T-helper 1 cell treated with Interleukin-12 subunit alpha and Interleukin-12 subunit beta and Interleukin-4 antibody, amounts not matched to agents 30 ng/mL and 1 ng/mL, for 36 hours (primary cell): ENCODE data around the gene ASPRV1. TPM values are rescaled to one million over a fixed set of nuclear protein-coding genes. Genes with fewer than 3 reads are reported as not detected.

ENCODE experiments used
- intact Hi-C: fragments of 100-400 bp; cut with micrococcal nuclease; formaldehyde crosslinking; loops from one replicate; pipeline ENCODE4 v1.15.1; 2024
- total RNA-seq: library from RNA; stranded (reverse); gene quantifications from 2 replicates; pipeline ENCODE4 v1.2.3, GENCODE V29; 2022

ASPRV1 gene
- total RNA-seq, 1 donor from 2014 or later: 1.1 TPM

GRCh38 chr2:69989009-69989408 lies 27.6 kb upstream of the ASPRV1 start:
- intact Hi-C loops: no loop called here

GRCh38 chr2:69988086-69988635 lies 26.7 kb upstream of the ASPRV1 start:
- intact Hi-C loops: no loop called here

- intact Hi-C loops: no loop called here
These were observed 25.3 kb upstream of the ASPRV1 start for GRCh38 chr2:69986691-69987090.

GRCh38 chr2:69985688-69986087 lies 24.3 kb upstream of the ASPRV1 start:
- intact Hi-C loops: no loop called here

GRCh38 chr2:69985216-69985615 lies 23.8 kb upstream of the ASPRV1 start:
- intact Hi-C loops: no loop called here

- intact Hi-C loops: no loop called here
These were observed 22.0 kb upstream of the ASPRV1 start for GRCh38 chr2:69983392-69983966.

GRCh38 chr2:69979902-69980807 lies 18.7 kb upstream of the ASPRV1 start:
- intact Hi-C loops: no loop called here

GRCh38 chr2:69977906-69978482 lies 16.6 kb upstream of the ASPRV1 start:
- intact Hi-C loops: no loop called here

- intact Hi-C loops: no loop called here
These were observed 15.8 kb upstream of the ASPRV1 start for GRCh38 chr2:69977186-69977585.

GRCh38 chr2:69975853-69976462 lies 14.5 kb upstream of the ASPRV1 start:
- intact Hi-C loops: no loop called here

GRCh38 chr2:69975136-69975852 lies 13.9 kb upstream of the ASPRV1 start:
- intact Hi-C loops: no loop called here

GRCh38 chr2:69973335-69973735 lies 11.9 kb upstream of the ASPRV1 start:
- intact Hi-C loops: no loop called here

- intact Hi-C loops: no loop called here
These were observed 11.4 kb upstream of the ASPRV1 start for GRCh38 chr2:69972822-69973221.

GRCh38 chr2:69969991-69970390 lies 8.6 kb upstream of the ASPRV1 start:
- intact Hi-C loops: no loop called here

GRCh38 chr2:69969126-69969983 lies 7.9 kb upstream of the ASPRV1 start:
- intact Hi-C loops: no loop called here

GRCh38 chr2:69968609-69969008 lies 7.2 kb upstream of the ASPRV1 start:
- intact Hi-C loops: no loop called here

GRCh38 chr2:69966496-69966895 lies 5.1 kb upstream of the ASPRV1 start:
- intact Hi-C loops: no loop called here

- intact Hi-C loops: no loop called here
These were observed 4.5 kb upstream of the ASPRV1 start for GRCh38 chr2:69965756-69966445.

- intact Hi-C loops: no loop called here
These were observed 3.0 kb upstream of the ASPRV1 start for GRCh38 chr2:69964353-69964841.
